ENCODE data around the gene ERVW-1. TPM values are rescaled to one million over a fixed set of nuclear protein-coding genes. Genes with fewer than 3 reads are reported as not detected.

The ERVW-1 gene
- total and polyA plus RNA-seq, 3 donors from 2014 or later: 7.5 to 17.5 (median 16.5) TPM

GRCh38 chr7:92435542-92435941 lies 42.2 kb downstream of the ERVW-1 start:
- Histone ChIP-seq H3K4me3 (no peak overlapping the region), H3K36me3 (ENCODE audit: low read depth, missing control alignments) (no peaks in the 10 kb centered on the region), H3K4me1 (no peaks in the 10 kb centered on the region), H3K27ac (no peak overlapping the region), H3K9me3 (no peaks in the 10 kb centered on the region), H3K27me3 (no peaks in the 10 kb centered on the region)
- DNase-seq: no peak
- intact Hi-C loops (cut with DNase I; ENCODE audit: low total_unique reads): no loop called here
- WGBS, 2 donors: 95 to 97% methylated on average over 2 of the region's 2 CpGs
- TF ChIP-seq, protein P1, sequence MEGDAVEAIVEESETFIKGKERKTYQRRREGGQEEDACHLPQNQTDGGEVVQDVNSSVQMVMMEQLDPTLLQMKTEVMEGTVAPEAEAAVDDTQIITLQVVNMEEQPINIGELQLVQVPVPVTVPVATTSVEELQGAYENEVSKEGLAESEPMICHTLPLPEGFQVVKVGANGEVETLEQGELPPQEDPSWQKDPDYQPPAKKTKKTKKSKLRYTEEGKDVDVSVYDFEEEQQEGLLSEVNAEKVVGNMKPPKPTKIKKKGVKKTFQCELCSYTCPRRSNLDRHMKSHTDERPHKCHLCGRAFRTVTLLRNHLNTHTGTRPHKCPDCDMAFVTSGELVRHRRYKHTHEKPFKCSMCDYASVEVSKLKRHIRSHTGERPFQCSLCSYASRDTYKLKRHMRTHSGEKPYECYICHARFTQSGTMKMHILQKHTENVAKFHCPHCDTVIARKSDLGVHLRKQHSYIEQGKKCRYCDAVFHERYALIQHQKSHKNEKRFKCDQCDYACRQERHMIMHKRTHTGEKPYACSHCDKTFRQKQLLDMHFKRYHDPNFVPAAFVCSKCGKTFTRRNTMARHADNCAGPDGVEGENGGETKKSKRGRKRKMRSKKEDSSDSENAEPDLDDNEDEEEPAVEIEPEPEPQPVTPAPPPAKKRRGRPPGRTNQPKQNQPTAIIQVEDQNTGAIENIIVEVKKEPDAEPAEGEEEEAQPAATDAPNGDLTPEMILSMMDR (IDR thresholded peaks at IDR 0.05): no peak
- no peak for TF ChIP-seq POLR2A (IDR thresholded peaks at IDR 0.05)

DNA sequence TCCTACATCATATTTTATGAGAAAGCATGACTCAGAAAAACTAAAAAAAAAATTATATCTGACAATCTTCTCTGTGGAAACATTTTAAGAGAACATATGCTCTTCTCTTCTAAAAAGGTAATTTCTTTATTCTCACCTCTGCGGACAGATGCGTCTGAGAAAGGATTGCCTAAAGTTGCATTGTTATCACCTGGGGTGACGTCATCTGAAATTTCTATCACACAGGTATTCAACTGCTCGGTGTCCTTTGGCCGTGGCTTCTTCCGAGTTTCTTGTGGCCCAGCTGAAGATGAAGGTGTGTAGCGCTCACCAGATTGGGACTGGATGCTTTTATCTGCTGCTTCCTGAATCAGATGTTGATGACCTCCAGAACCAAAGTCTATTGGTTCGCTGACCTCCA lies 44.7 kb downstream of the ERVW-1 start:
- Histone ChIP-seq H3K4me1 (no peaks in the 10 kb centered on the region), H3K36me3 (ENCODE audit: low read depth, missing control alignments) (no peaks in the 10 kb centered on the region), H3K4me3 (no peak overlapping the region), H3K9me3 (no peaks in the 10 kb centered on the region), H3K27me3 (no peaks in the 10 kb centered on the region), H3K27ac (no peak overlapping the region)
- WGBS, 2 donors: 89 to 95% methylated on average over 8 of the region's 8 CpGs
- intact Hi-C loops (cut with DNase I; ENCODE audit: low total_unique reads): no loop called here
- no peak for DNase-seq
- TF ChIP-seq POLR2A (IDR thresholded peaks at IDR 0.05): no peak
- TF ChIP-seq, protein P1 (IDR thresholded peaks at IDR 0.05): no peak

GRCh38 chr7:92432299-92432946 lies 45.3 kb downstream of the ERVW-1 start:
- no peaks in the 10 kb centered on the region for H3K4me1 ChIP-seq
- H3K36me3 ChIP-seq (ENCODE audit: low read depth, missing control alignments): no peaks in the 10 kb centered on the region
- TF ChIP-seq, protein P1 (IDR thresholded peaks at IDR 0.05): no peak
- TF ChIP-seq POLR2A (IDR thresholded peaks at IDR 0.05): no peak
- H3K4me3 ChIP-seq: no peak overlapping the region
- no peaks in the 10 kb centered on the region for H3K9me3 ChIP-seq
- WGBS, 2 donors: 85 to 98% methylated on average over 3 of the region's 3 CpGs
- no peak for DNase-seq
- no peak overlapping the region for H3K27ac ChIP-seq
- no peaks in the 10 kb centered on the region for H3K27me3 ChIP-seq
- intact Hi-C loops (cut with DNase I; ENCODE audit: low total_unique reads): no loop called here

DNA sequence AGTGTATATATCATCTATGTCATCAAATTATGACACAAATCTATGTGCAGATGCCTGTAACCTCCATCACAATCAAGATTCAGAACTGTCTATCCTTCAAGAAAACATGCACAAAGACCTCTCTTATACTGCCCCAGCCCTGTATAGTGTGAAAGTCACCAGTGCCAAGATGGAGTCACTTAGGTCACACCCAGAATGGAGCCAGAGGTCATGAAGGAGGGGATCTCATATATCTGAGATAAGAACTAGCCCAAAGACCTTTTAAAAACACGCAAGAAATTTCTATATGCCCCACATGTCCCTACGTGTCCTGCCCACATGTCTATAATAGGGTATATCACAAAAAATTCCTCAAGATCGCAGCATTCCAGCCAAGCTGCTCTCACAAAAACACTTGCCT lies 50.6 kb downstream of the ERVW-1 start:
- intact Hi-C loops (cut with DNase I; ENCODE audit: low total_unique reads): no loop called here
- H3K9me3 ChIP-seq: no peaks in the 10 kb centered on the region
- 90 to 92% methylated on average over 3 of the region's 3 CpGs for WGBS, 2 donors
- H3K27ac ChIP-seq: no peak overlapping the region
- no peak for TF ChIP-seq POLR2A (IDR thresholded peaks at IDR 0.05)
- H3K36me3 ChIP-seq (ENCODE audit: low read depth, missing control alignments): no peaks in the 10 kb centered on the region
- H3K27me3 ChIP-seq: no peaks in the 10 kb centered on the region
- H3K4me3 ChIP-seq: no peak overlapping the region
- no peaks in the 10 kb centered on the region for H3K4me1 ChIP-seq
- DNase-seq: no peak

- DNase-seq: no peak
These were observed 52.3 kb downstream of the ERVW-1 start for GRCh38 chr7:92425311-92425947.

More at GRCh38 chr7:92425311-92425947, 52.3 kb downstream of the ERVW-1 start:
- no peaks in the 10 kb centered on the region for H3K27me3 ChIP-seq
- no peaks in the 10 kb centered on the region for H3K9me3 ChIP-seq
- H3K4me3 ChIP-seq: peak overlapping the region in 1 of 2 donors; percentile 5
- no peaks in the 10 kb centered on the region for H3K4me1 ChIP-seq
- H3K27ac ChIP-seq: no peak overlapping the region
- H3K36me3 ChIP-seq (ENCODE audit: low read depth, missing control alignments): no peaks in the 10 kb centered on the region
- WGBS, 2 donors: 21 to 43% methylated on average over 19 to 20 of the region's 20 CpGs
- intact Hi-C loops (cut with DNase I; ENCODE audit: low total_unique reads): no loop called here
- no peak for TF ChIP-seq POLR2A (IDR thresholded peaks at IDR 0.05)
- TF ChIP-seq, protein P1 (IDR thresholded peaks at IDR 0.05): no peak

Measured in testis (tissue), 3 donors.